ENCODE data around the gene PCOLCE2.

PCOLCE2 gene

DNA sequence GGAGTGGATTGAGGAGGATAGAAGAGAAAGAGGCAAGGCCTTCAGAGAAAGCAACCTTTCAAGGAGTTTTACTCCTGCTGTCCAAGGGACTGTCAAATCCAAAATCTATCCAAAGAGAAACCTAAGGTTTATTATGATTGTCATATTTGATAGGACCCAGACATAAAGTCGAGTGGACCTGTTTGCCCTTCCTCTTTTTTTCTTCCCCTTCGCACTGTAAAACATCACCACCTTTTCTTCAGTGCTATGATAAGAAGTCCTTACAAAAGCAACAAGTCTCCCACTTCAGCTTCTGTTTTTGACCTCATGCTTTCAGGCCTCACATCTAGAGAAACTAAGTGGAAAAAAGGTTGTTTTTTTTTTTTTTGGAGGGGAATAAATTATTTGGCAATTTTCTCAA is 92.1 kb downstream of the PCOLCE2 start:
- Histone ChIP-seq H3K4me2 (ENCODE audit: low read length) (no peak overlapping the region), H3K4me1 (ENCODE audit: insufficient read depth, low read length, severe bottlenecking) (no peaks in the 10 kb centered on the region), H3F3A (ENCODE audit: insufficient read depth, low read length) (no peaks in the 10 kb centered on the region), H3K36me3 (ENCODE audit: insufficient read depth, low read length) (no peaks in the 10 kb centered on the region), H3K27ac (ENCODE audit: low read depth, low read length, poor library complexity, severe bottlenecking) (no peak overlapping the region), H3K9me2 (ENCODE audit: low read depth, low read length) (no peaks in the 10 kb centered on the region), H3K4me3 (ENCODE audit: low read depth, low read length, poor library complexity, severe bottlenecking) (no peak overlapping the region), H3K79me2 (ENCODE audit: insufficient read depth, low read length) (no peaks in the 10 kb centered on the region), H3K27me3 (ENCODE audit: insufficient read depth, low read length) (no peaks in the 10 kb centered on the region), H2AFZ (ENCODE audit: low read length) (no peak overlapping the region), H4K20me1 (ENCODE audit: insufficient read depth, low read length) (no peaks in the 10 kb centered on the region), H3K9me3 (ENCODE audit: low read length) (no peaks in the 10 kb centered on the region), H3K9ac (ENCODE audit: low read length) (no peak overlapping the region)
- no peak for TF ChIP-seq EZH2 (IDR thresholded peaks at IDR 0.05; ENCODE audit: borderline replicate concordance, low read length)
- TF ChIP-seq, protein P1, sequence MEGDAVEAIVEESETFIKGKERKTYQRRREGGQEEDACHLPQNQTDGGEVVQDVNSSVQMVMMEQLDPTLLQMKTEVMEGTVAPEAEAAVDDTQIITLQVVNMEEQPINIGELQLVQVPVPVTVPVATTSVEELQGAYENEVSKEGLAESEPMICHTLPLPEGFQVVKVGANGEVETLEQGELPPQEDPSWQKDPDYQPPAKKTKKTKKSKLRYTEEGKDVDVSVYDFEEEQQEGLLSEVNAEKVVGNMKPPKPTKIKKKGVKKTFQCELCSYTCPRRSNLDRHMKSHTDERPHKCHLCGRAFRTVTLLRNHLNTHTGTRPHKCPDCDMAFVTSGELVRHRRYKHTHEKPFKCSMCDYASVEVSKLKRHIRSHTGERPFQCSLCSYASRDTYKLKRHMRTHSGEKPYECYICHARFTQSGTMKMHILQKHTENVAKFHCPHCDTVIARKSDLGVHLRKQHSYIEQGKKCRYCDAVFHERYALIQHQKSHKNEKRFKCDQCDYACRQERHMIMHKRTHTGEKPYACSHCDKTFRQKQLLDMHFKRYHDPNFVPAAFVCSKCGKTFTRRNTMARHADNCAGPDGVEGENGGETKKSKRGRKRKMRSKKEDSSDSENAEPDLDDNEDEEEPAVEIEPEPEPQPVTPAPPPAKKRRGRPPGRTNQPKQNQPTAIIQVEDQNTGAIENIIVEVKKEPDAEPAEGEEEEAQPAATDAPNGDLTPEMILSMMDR (IDR thresholded peaks at IDR 0.05; ENCODE audit: low read length), result no peak

DNA sequence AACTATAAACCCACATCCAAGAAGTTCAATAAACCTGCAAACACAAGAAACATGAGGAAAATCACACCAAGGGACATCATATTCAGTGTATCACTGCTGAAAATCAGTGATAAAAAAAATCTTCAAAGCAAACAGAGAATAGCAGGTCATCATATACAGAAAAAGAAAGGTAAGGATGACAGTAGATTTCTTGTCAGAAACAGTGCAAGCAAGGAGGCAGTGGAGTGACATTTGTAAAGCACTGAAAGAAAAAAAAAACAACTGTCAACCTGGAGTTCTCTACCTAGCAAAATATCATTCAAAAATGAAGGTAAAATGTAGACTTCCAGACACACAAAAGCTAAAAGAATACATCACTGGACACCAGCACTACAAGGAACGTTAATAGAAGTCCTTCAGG is 93.6 kb downstream of the PCOLCE2 start:
- TF ChIP-seq EZH2 (IDR thresholded peaks at IDR 0.05; ENCODE audit: borderline replicate concordance, low read length), result no peak
- TF ChIP-seq, protein P1 (IDR thresholded peaks at IDR 0.05; ENCODE audit: low read length), result no peak
- no peaks in the 10 kb centered on the region for H3K9me2 ChIP-seq (ENCODE audit: low read depth, low read length)
- H3K79me2 ChIP-seq (ENCODE audit: insufficient read depth, low read length), result no peaks in the 10 kb centered on the region
- no peaks in the 10 kb centered on the region for H3F3A ChIP-seq (ENCODE audit: insufficient read depth, low read length)
- no peaks in the 10 kb centered on the region for H3K36me3 ChIP-seq (ENCODE audit: insufficient read depth, low read length)
- H3K27ac ChIP-seq (ENCODE audit: low read depth, low read length, poor library complexity, severe bottlenecking), result no peak overlapping the region
- no peak overlapping the region for H2AFZ ChIP-seq (ENCODE audit: low read length)
- no peaks in the 10 kb centered on the region for H3K27me3 ChIP-seq (ENCODE audit: insufficient read depth, low read length)
- H3K4me3 ChIP-seq (ENCODE audit: low read depth, low read length, poor library complexity, severe bottlenecking), result no peak overlapping the region
- no peak overlapping the region for H3K4me2 ChIP-seq (ENCODE audit: low read length)
- H3K9ac ChIP-seq (ENCODE audit: low read length), result no peak overlapping the region
- H4K20me1 ChIP-seq (ENCODE audit: insufficient read depth, low read length), result no peaks in the 10 kb centered on the region
- no peaks in the 10 kb centered on the region for H3K4me1 ChIP-seq (ENCODE audit: insufficient read depth, low read length, severe bottlenecking)
- H3K9me3 ChIP-seq (ENCODE audit: low read length), result no peaks in the 10 kb centered on the region

DNA sequence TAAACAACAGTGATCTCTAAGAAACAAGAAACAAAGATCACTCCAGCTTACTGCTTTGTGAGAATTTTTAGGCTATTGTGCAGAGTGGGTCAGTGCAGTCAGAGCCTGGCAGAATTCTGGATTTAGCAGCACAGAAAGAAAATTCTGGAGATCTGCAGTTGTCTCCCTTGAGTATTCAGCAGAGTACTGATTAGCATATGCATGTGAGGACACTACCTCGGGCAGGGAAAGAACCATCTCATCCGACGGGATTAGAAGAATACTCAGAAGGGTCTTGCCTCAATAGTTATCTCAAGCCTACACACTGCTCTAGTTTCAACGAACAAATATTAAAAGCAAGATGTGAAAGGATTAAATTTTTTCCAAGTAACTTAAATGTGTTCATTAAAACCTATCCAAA is 94.4 kb downstream of the PCOLCE2 start:
- Histone ChIP-seq H3K27me3 (ENCODE audit: insufficient read depth, low read length) (no peaks in the 10 kb centered on the region), H3K9me2 (ENCODE audit: low read depth, low read length) (no peaks in the 10 kb centered on the region), H3K27ac (ENCODE audit: low read depth, low read length, poor library complexity, severe bottlenecking) (no peak overlapping the region), H3K4me3 (ENCODE audit: low read depth, low read length, poor library complexity, severe bottlenecking) (no peak overlapping the region), H3K4me2 (ENCODE audit: low read length) (no peak overlapping the region), H2AFZ (ENCODE audit: low read length) (no peak overlapping the region), H3F3A (ENCODE audit: insufficient read depth, low read length) (no peaks in the 10 kb centered on the region), H3K36me3 (ENCODE audit: insufficient read depth, low read length) (no peaks in the 10 kb centered on the region), H3K4me1 (ENCODE audit: insufficient read depth, low read length, severe bottlenecking) (no peaks in the 10 kb centered on the region), H3K79me2 (ENCODE audit: insufficient read depth, low read length) (no peaks in the 10 kb centered on the region), H4K20me1 (ENCODE audit: insufficient read depth, low read length) (no peaks in the 10 kb centered on the region), H3K9me3 (ENCODE audit: low read length) (no peaks in the 10 kb centered on the region), H3K9ac (ENCODE audit: low read length) (no peak overlapping the region)
- no peak for TF ChIP-seq EZH2 (IDR thresholded peaks at IDR 0.05; ENCODE audit: borderline replicate concordance, low read length)
- TF ChIP-seq, protein P1 (IDR thresholded peaks at IDR 0.05; ENCODE audit: low read length), result no peak
